Liver (tissue), 3 donors: Measurements from ENCODE around the gene EML6.

Experiments used
- FOXA1 ChIP-seq: IDR thresholded peaks from 2 replicates; pipeline ENCODE4 v1.6.1; 2016; ENCODE audit warnings: antibody characterized with exemption
- GABPA ChIP-seq, 2 donors: IDR thresholded peaks in 1 of 2; conservative IDR thresholded peaks in 1 of 2; 2 replicates each; pipeline ENCODE4 v1.6.1; 2016; ENCODE audit warnings: antibody characterized with exemption in 2 of 2, mild to moderate bottlenecking in 1 of 2, moderate library complexity in 1 of 2
- NR2F2 ChIP-seq: IDR thresholded peaks from 2 replicates; pipeline ENCODE4 v1.6.1; 2016; ENCODE audit warnings: antibody characterized with exemption
- RAD21 ChIP-seq, 2 donors: IDR thresholded peaks; 2 replicates each; pipeline ENCODE4 v1.6.1; 2016; ENCODE audit warnings: antibody characterized with exemption in 2 of 2, mild to moderate bottlenecking in 2 of 2
- RXRA ChIP-seq, 2 donors: IDR thresholded peaks; 2 replicates each; pipeline ENCODE4 v1.6.1; 2017 to 2018; ENCODE audit warnings: antibody characterized with exemption in 2 of 2, mild to moderate bottlenecking in 1 of 2
- TAF1 ChIP-seq: conservative IDR thresholded peaks from 2 replicates; pipeline ENCODE4 v1.6.1; 2016; ENCODE audit warnings: antibody characterized with exemption, mild to moderate bottlenecking
- YY1 ChIP-seq: IDR thresholded peaks from 2 replicates; pipeline ENCODE4 v1.6.1; 2016; ENCODE audit warnings: antibody characterized with exemption, mild to moderate bottlenecking
- TF ChIP-seq, protein P1 (sequence below): fragments of 150-350 bp; IDR thresholded peaks from 2 replicates; pipeline ENCODE4 v1.5.1; 2017; ENCODE audit warnings: improper control_type of control experiment, low read depth, low read length; ENCODE audit not compliant: missing input control
- TF ChIP-seq, protein P2 (sequence below): IDR thresholded peaks from 2 replicates; pipeline ENCODE4 v1.6.1; 2016; ENCODE audit warnings: antibody characterized with exemption, mild to moderate bottlenecking
- TF ChIP-seq, protein P3 (sequence below): IDR thresholded peaks from 2 replicates; pipeline ENCODE4 v1.6.1; 2016; ENCODE audit warnings: antibody characterized with exemption
- TF ChIP-seq, protein P4 (sequence below): IDR thresholded peaks from 2 replicates; pipeline ENCODE4 v1.6.1; 2016; ENCODE audit warnings: antibody characterized with exemption
- TF ChIP-seq, protein P5 (sequence below): IDR thresholded peaks from 2 replicates; pipeline ENCODE4 v1.6.1; 2016; ENCODE audit warnings: antibody characterized with exemption
- donor health status: healthy.
- donor health status: healthy.

DNA sequence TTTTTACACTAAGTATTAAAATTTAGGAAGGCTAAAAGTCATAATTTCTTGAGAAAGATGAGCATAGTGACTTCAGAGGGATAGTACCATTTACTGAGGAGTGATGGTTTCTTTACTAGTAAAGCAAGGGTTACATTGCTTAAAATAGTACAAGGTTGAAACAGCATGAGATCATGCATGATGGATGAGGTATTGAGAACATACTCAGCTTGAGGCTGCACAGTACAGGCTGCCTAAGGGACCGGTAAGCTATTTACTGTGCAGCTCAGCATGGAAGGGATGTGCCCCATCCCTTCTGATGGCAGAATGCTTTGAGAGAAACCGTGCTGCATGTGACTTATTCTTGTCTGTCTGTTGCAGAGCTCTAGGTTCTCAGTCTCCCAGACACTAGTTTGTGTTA is 122.1 kb downstream of the EML6 start:
- TF ChIP-seq, protein P1, sequence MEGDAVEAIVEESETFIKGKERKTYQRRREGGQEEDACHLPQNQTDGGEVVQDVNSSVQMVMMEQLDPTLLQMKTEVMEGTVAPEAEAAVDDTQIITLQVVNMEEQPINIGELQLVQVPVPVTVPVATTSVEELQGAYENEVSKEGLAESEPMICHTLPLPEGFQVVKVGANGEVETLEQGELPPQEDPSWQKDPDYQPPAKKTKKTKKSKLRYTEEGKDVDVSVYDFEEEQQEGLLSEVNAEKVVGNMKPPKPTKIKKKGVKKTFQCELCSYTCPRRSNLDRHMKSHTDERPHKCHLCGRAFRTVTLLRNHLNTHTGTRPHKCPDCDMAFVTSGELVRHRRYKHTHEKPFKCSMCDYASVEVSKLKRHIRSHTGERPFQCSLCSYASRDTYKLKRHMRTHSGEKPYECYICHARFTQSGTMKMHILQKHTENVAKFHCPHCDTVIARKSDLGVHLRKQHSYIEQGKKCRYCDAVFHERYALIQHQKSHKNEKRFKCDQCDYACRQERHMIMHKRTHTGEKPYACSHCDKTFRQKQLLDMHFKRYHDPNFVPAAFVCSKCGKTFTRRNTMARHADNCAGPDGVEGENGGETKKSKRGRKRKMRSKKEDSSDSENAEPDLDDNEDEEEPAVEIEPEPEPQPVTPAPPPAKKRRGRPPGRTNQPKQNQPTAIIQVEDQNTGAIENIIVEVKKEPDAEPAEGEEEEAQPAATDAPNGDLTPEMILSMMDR, result no peak
- TF ChIP-seq, protein P2, sequence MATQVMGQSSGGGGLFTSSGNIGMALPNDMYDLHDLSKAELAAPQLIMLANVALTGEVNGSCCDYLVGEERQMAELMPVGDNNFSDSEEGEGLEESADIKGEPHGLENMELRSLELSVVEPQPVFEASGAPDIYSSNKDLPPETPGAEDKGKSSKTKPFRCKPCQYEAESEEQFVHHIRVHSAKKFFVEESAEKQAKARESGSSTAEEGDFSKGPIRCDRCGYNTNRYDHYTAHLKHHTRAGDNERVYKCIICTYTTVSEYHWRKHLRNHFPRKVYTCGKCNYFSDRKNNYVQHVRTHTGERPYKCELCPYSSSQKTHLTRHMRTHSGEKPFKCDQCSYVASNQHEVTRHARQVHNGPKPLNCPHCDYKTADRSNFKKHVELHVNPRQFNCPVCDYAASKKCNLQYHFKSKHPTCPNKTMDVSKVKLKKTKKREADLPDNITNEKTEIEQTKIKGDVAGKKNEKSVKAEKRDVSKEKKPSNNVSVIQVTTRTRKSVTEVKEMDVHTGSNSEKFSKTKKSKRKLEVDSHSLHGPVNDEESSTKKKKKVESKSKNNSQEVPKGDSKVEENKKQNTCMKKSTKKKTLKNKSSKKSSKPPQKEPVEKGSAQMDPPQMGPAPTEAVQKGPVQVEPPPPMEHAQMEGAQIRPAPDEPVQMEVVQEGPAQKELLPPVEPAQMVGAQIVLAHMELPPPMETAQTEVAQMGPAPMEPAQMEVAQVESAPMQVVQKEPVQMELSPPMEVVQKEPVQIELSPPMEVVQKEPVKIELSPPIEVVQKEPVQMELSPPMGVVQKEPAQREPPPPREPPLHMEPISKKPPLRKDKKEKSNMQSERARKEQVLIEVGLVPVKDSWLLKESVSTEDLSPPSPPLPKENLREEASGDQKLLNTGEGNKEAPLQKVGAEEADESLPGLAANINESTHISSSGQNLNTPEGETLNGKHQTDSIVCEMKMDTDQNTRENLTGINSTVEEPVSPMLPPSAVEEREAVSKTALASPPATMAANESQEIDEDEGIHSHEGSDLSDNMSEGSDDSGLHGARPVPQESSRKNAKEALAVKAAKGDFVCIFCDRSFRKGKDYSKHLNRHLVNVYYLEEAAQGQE, result no peak
- TF ChIP-seq, protein P3, sequence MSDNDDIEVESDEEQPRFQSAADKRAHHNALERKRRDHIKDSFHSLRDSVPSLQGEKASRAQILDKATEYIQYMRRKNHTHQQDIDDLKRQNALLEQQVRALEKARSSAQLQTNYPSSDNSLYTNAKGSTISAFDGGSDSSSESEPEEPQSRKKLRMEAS, result no peak
- TF ChIP-seq RAD21 (IDR thresholded peaks at IDR 0.05) (no peak), TAF1 (no peak), NR2F2 (no peak), FOXA1 (no peak), RXRA (IDR thresholded peaks at IDR 0.05) (no peak), GABPA (IDR thresholded peaks at IDR 0.05 in 1 of 2, conservative IDR thresholded peaks at IDR 0.05 in 1 of 2) (no peak), YY1 (no peak)
- TF ChIP-seq, protein P4, sequence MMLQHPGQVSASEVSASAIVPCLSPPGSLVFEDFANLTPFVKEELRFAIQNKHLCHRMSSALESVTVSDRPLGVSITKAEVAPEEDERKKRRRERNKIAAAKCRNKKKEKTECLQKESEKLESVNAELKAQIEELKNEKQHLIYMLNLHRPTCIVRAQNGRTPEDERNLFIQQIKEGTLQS, result no peak
- TF ChIP-seq, protein P5, sequence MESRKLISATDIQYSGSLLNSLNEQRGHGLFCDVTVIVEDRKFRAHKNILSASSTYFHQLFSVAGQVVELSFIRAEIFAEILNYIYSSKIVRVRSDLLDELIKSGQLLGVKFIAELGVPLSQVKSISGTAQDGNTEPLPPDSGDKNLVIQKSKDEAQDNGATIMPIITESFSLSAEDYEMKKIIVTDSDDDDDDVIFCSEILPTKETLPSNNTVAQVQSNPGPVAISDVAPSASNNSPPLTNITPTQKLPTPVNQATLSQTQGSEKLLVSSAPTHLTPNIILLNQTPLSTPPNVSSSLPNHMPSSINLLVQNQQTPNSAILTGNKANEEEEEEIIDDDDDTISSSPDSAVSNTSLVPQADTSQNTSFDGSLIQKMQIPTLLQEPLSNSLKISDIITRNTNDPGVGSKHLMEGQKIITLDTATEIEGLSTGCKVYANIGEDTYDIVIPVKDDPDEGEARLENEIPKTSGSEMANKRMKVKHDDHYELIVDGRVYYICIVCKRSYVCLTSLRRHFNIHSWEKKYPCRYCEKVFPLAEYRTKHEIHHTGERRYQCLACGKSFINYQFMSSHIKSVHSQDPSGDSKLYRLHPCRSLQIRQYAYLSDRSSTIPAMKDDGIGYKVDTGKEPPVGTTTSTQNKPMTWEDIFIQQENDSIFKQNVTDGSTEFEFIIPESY, result no peak
